Peyer's patch (tissue), 4 donors: ENCODE data around the gene RTF2.

ENCODE experiments used
- CTCF ChIP-seq, 6 experiments: fragments of 450-650 bp in 4 of 6; fragments of 200-600 bp in 2 of 6; sonication (generic) in 1 of 6; IDR thresholded peaks; one replicate each; pipeline ENCODE4 v1.5.1; 2017 to 2019; ENCODE audit warnings: antibody characterized with exemption in 6 of 6, mild to moderate bottlenecking in 3 of 6, moderate library complexity in 1 of 6
- POLR2A ChIP-seq, 2 donors: fragments of 450-650 bp; IDR thresholded peaks; one replicate each; pipeline ENCODE4 v1.5.1; 2017; ENCODE audit warnings: antibody characterized with exemption in 2 of 2, mild to moderate bottlenecking in 2 of 2, moderate library complexity in 2 of 2

- TF ChIP-seq CTCF (IDR thresholded peaks at IDR 0.05), result no peak
- no peak for TF ChIP-seq POLR2A (IDR thresholded peaks at IDR 0.05)
Observed at GRCh38 chr20:56420940-56421688, 47.3 kb upstream of the RTF2 start.
